ENCODE results near the gene SDCCAG8.

Gene SDCCAG8

DNA sequence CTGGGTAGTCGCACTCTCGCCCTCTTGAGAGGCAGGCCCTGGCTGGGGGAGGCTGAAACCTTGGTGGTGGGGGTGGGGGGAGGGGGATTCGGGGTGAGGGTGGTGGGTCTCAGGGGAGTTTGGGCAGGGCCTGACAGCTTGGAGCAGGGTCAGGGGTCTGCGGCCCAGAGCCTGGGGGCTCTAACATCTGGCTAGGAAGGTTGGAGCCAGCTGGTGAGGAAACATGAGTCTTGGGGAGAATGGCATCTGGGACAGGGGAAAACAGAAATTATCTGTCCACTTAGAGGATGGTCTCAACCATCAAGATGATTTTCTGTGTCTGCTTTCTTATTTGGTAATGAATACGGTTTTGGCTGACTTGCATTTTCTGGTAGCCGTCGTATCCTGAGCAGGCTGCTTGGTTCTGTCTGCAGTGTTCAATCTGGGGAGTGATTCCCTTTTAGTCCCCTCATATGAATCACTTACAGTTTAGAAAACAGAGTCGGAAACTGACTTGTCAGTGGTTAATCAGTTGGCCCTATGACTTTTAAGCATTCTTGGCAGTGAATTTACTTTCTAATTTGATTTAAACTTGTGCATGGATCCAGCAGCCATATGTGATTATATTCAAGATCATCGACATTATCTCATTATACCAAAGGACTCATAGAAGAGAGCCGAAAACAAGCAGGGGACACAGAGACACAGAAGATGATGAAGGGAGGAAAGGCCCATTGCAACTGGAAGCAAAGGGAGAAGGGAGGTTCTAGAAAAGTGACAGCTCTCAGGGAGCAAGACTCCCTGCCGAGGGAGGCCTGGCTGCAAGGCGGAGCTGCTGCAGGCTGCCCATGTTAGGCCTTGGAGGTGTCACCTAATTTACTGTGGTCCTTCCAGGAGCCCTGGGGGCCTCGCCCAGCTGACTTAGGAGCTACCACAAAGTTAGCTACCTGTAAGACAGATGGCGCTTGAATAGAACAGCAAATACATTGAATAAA is 237.6 kb downstream of the SDCCAG8 start:
- no peak for DNase-seq
- intact Hi-C loops (cut with DNase I): no loop called here

- intact Hi-C loops (cut with DNase I): no loop called here
- peak in 1 of 10 donors; percentile 77 for DNase-seq
These were observed 239.0 kb downstream of the SDCCAG8 start for GRCh38 chr1:243494741-243495431.

DNA sequence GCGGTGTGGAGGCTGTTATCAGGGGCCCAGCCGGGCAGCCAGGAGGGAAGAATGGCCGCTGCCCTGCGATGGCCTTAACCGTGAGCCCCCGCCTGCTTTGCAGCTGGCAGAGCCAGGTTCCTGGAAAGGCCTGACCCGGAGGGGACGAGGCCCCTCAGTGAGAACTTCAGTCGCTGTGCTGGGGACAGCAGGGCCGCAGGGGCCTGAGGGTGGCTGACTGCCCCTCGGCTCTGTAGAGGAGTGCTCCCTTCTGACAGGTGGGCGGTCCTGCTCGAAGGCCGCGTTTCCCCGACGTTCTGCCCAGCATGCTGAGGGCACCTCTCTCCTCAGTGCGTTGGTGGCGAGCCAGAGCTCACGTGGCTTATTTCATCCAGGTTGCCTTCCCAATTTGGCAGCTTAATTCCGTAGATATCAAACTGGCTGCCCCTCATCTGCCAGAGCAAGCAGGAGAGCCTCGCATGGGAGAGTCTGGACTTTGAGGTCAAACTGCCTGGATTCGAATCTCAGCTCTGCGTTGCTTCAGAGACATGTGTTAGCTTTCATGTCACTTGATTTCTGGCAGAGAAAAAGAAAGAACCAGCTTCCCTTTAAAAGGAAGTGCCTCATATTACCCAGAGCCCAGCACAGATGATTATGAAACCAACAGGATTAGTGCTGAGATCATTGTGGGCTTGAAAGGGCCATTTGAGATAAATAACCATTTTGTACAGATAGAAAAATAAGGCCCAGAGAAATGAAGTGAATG is 239.8 kb downstream of the SDCCAG8 start:
- peak in 1 of 10 donors; percentile 81 for DNase-seq

DNA sequence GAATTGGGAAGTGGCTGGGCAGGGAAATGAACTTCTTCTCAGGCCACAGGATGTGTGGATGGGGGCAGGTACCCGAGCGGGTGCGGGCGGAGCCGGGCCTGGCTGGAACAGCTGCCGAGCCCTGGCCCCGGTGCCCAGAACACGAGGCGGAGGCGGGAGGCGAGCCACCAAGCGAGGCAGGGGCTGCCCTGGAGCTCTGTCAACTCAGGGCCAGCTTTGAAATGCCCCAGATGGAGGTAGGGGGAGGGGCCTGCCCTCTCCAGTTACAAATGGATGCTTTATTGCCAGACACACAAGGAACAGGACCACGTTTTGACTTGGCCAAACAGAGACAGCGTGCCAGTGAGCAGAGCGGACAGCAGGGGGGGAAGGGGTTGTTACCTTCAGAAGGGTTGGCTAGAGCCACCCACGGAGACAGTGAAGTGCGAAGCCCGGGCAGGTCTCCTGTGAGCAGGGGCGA is 240.4 kb downstream of the SDCCAG8 start:
- intact Hi-C loops (cut with DNase I): no loop called here
- peak; percentile 64 to 96 (median 76) for DNase-seq

More for the DNA sequence above, 239.8 kb downstream of the SDCCAG8 start:
- intact Hi-C loops (cut with DNase I): no loop called here

DNA sequence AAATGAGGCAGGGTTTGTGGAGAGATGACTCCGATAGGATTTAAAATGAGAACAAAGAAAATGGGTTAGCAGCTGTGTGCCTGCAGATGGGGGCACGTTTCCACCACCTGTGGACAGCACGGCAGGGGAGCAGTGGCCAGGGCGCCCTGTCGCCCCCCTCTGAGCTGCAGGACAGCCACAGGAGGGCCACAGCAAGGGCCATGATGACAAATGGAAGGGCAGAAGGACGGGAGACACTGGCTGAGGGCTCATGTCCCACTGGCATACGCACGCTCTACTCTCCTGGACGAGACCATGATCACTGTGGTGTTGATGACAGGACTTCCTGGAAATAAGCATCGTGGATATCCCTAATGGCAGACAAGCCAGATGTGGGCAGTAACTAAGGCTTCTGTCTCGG is 241.0 kb downstream of the SDCCAG8 start:
- peak in 1 of 10 donors; percentile 80 for DNase-seq
- intact Hi-C loops (cut with DNase I): no loop called here

GRCh38 chr1:243497939-243498681 is 242.3 kb downstream of the SDCCAG8 start:
- DNase-seq: peak in 1 of 10 donors; percentile 75
- intact Hi-C loops (cut with DNase I): no loop called here

DNA sequence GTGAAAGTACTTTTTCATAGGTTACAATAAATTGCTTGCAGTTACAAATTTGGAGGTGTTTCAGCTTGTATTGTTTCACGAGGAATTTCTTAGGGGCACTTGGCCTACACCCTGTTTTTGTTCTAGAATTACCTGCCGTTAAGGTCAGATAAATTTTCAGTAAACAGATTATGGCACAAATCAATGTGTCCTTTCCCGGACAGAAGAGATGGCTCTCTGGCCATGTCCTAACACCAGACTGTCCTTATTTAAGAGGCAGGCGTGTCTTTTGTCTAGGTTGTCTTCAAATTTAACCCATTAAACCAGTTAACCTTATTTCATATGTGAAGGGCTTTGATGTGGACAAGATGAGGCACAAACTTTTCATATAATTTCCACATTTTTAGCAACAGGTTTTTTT is 243.4 kb downstream of the SDCCAG8 start:
- intact Hi-C loops (cut with DNase I): no loop called here
- DNase-seq: no peak

DNA sequence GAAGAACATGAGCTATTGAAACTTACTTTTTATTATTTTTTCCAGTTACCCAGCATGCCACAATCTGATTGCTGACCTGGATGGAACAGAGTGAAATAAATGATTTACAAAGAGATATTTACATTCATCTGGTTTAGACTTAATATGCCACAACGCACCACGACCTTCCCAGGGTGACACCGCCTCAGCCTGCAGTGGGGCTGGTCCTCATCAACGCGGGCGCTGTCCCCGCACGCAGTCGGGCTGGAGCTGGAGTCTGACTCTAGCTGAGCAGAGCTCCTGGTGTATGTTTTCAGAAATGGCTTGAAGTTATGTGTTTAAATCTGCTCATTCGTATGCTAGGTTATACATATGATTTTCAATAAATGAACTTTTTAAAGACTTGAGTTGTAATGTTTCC is 243.9 kb downstream of the SDCCAG8 start:
- intact Hi-C loops (cut with DNase I): no loop called here
- peak in 1 of 10 donors; percentile 83 for DNase-seq

- DNase-seq: no peak
- intact Hi-C loops (cut with DNase I): no loop called here
These were observed 244.7 kb downstream of the SDCCAG8 start for GRCh38 chr1:243500512-243500911.

- intact Hi-C loops (cut with DNase I): no loop called here
- DNase-seq: no peak
These were observed 245.2 kb downstream of the SDCCAG8 start for GRCh38 chr1:243501002-243501401.

- no peak for DNase-seq
- intact Hi-C loops (cut with DNase I): no loop called here
These were observed 247.3 kb downstream of the SDCCAG8 start for GRCh38 chr1:243503155-243503554.

DNA sequence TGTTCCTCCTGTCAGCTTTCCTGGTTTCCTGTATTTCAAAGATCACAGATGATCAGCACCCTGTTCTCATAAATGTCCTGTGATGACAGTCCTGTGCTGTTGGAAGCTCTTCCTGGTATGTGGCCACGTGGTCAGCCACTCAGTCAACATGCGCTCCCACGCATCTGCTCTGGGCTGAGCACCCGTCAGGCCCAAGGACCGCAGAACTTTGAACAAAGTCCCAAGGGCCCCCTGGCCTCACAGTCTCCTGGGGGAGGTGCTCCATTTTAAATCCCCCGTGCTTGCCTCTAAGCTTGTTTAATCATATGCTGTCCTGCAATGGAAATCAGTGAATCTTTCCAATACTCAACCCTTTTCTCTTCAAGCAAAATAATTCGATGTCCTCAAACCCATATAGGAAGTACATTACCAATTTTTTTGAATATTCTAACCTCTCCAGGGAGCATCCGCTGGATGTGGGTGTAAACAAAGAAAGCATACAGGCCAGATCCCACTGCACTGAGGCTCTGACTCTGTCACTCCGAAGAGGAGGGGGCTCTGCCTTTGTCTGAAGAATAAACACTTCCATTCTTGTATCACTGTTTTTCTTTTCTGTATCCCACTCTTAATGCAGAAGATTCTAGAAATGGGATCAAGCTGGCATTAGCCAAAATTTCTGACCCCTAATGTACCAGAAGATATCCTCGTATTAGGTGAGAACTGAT is 250.3 kb downstream of the SDCCAG8 start:
- intact Hi-C loops (cut with DNase I): no loop called here
- DNase-seq: peak in 1 of 10 donors; percentile 55

DNA sequence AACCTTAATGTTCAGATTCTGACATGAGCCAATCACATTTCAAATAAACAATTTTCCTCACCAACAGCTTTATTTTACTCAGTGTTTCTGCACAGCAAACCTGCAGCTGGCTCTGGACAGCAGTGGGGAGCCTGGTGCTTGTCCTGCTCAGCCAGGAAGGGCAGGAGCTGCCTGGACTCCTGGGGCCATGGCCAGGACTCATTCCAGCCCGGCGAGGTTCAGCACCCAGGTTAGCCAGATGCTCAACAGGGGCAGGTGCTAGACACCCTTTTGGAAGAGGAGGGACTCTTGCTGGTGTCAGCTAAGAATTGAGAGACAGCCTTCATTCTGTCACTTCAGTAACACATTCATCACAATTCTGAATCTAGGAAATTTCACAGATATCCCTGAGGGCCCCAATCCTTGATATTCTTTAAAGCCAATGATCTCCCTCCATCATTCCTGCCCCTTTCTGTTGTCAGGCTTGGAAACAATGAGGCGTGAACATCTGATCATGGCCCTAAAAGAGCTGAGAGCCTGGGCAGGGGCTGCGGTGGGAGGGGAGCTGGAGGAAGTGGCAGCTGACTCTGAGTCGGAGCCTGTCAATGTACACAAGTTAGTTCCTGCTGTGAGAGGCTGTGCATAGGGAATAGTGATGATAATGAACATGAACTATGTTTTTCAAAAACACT is 251.3 kb downstream of the SDCCAG8 start:
- intact Hi-C loops (cut with DNase I): no loop called here
- peak in 2 of 10 donors; percentile 66 to 81 for DNase-seq

DNA sequence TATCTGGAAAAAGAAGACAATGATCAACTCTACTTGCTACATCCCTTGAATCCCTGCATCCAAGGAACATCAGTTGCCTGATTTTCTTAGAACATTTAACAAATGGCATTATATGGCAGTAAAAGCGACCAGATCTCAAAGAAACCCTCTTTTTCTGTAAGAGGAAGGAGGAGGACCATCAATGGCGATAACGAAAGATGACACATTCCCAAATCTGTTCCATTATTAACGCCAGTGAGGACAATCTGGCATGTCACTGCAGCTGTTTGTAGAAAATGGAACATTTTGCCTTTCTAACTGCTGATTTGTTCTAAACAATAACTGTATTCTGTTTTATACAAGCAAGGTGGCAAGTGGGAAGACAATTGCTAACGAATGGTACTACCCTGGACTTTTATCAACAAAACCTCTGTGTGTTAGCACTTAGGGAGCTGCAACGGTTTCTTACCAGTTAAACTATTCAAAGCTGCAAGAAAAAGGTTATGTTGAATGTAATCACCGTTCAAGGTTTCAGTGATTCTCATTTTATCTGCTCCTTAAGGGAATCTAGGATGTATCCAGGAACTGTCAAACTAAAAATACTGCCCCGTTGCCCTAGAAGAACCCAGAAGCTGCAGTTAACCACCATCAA is 251.9 kb downstream of the SDCCAG8 start:
- no peak for DNase-seq
- intact Hi-C loops (cut with DNase I): no loop called here

- intact Hi-C loops (cut with DNase I): no loop called here
- DNase-seq: peak in 3 of 10 donors; percentile 72 to 87 (median 84)
These were observed 252.5 kb downstream of the SDCCAG8 start for GRCh38 chr1:243508303-243508713.

- DNase-seq: no peak
- intact Hi-C loops (cut with DNase I): no loop called here
These were observed 253.1 kb downstream of the SDCCAG8 start for GRCh38 chr1:243508943-243509342.

- intact Hi-C loops (cut with DNase I): no loop called here
- DNase-seq: no peak
These were observed 255.1 kb downstream of the SDCCAG8 start for GRCh38 chr1:243510928-243511327.
